Measurements from ENCODE around the gene TRIM71. TPM values are rescaled to one million over a fixed set of nuclear protein-coding genes. Genes with fewer than 3 reads are reported as not detected.
"Not testable (repeated sequence)": the region's sequence is repeated elsewhere in the genome, so short reads cannot be mapped to it uniquely, and the experiment has no call there.

Gene TRIM71
- total RNA-seq, 3 donors from 2014 or later = not detected

- intact Hi-C loops (cut with DNase I, micrococcal nuclease) = loop anchor here in 1 of 2 donors (10.0 kb wide), 1 partner anchor 195 kb away; no protein-coding TSS in a partner anchor
- TF ChIP-seq CTCF (IDR thresholded peaks at IDR 0.05) = no peak
- H3K36me3 ChIP-seq (ENCODE audit: low read depth) = no peaks in the 10 kb centered on the region
Measured at GRCh38 chr3:32930161-32930560, 112.4 kb downstream of the TRIM71 start.

GRCh38 chr3:32931273-32931672, 113.5 kb downstream of the TRIM71 start:
- H3K4me1 ChIP-seq (ENCODE audit: low read depth); H3K4me3 ChIP-seq; H3K36me3 ChIP-seq (ENCODE audit: low read depth); H3K9me3 ChIP-seq; ATAC-seq; DNase-seq: not testable (repeated sequence)
- intact Hi-C loops (cut with DNase I, micrococcal nuclease) = loop anchor here in 1 of 2 donors (10.0 kb wide), 1 partner anchor 196 kb away; no protein-coding TSS in a partner anchor

More at GRCh38 chr3:32930161-32930560, 112.4 kb downstream of the TRIM71 start:
- ATAC-seq = no peak
- Histone ChIP-seq H3K9me3 (no peaks in the 10 kb centered on the region), H3K4me3 (no peak overlapping the region), H3K4me1 (ENCODE audit: low read depth) (no peaks in the 10 kb centered on the region)
- no peak for DNase-seq

- intact Hi-C loops (cut with DNase I, micrococcal nuclease) = loop anchor here in 1 of 2 donors (10.0 kb wide), 1 partner anchor 199 kb away; no protein-coding TSS in a partner anchor
- ATAC-seq = no peak
- Histone ChIP-seq H3K4me3 (no peak overlapping the region), H3K4me1 (ENCODE audit: low read depth) (no peaks in the 10 kb centered on the region), H3K36me3 (ENCODE audit: low read depth) (no peaks in the 10 kb centered on the region), H3K9me3 (no peaks in the 10 kb centered on the region)
- peak in 1 of 3 donors; percentile 62 for DNase-seq
- peak; percentile 37 for TF ChIP-seq CTCF (IDR thresholded peaks at IDR 0.05)
Measured at GRCh38 chr3:32934150-32934742, 116.4 kb downstream of the TRIM71 start.

- no peak for DNase-seq
- no peak for ATAC-seq
- intact Hi-C loops (cut with DNase I, micrococcal nuclease) = loop anchor here in 1 of 2 donors (10.0 kb wide), 1 partner anchor 203 kb away; no protein-coding TSS in a partner anchor
- TF ChIP-seq CTCF (IDR thresholded peaks at IDR 0.05) = no peak
- Histone ChIP-seq H3K36me3 (ENCODE audit: low read depth) (no peaks in the 10 kb centered on the region), H3K9me3 (no peaks in the 10 kb centered on the region), H3K4me1 (ENCODE audit: low read depth) (no peaks in the 10 kb centered on the region), H3K4me3 (no peak overlapping the region)
Measured at GRCh38 chr3:32937331-32937730, 119.5 kb downstream of the TRIM71 start.

- not testable (repeated sequence) for H3K9me3 ChIP-seq; H3K4me3 ChIP-seq; DNase-seq; H3K36me3 ChIP-seq (ENCODE audit: low read depth); ATAC-seq; H3K4me1 ChIP-seq (ENCODE audit: low read depth)
- intact Hi-C loops (cut with DNase I, micrococcal nuclease) = loop anchor here in 1 of 2 donors (10.0 kb wide), 1 partner anchor 205 kb away; no protein-coding TSS in a partner anchor
Measured at GRCh38 chr3:32939531-32940284, 121.9 kb downstream of the TRIM71 start.

- H3K4me3 ChIP-seq = no peak overlapping the region
- no peak for TF ChIP-seq CTCF (IDR thresholded peaks at IDR 0.05)
- no peak for ATAC-seq
Measured at GRCh38 chr3:32940726-32941125, 122.9 kb downstream of the TRIM71 start.

More at GRCh38 chr3:32940726-32941125, 122.9 kb downstream of the TRIM71 start:
- no peak for DNase-seq
- no peaks in the 10 kb centered on the region for H3K9me3 ChIP-seq
- no peaks in the 10 kb centered on the region for H3K4me1 ChIP-seq (ENCODE audit: low read depth)
- intact Hi-C loops (cut with DNase I, micrococcal nuclease) = no loop called here
- no peaks in the 10 kb centered on the region for H3K36me3 ChIP-seq (ENCODE audit: low read depth)

All from mucosa of descending colon (tissue), 3 donors.